SH-SY5Y (cell line): ENCODE measurements around the gene ADAMTSL1.
A peak's percentile ranks its signal among the peaks of the same experiment; 100 is the strongest.

Experiments used
- GATA2 ChIP-seq: IDR thresholded peaks from 2 replicates; pipeline ENCODE4 v1.6.1; 2011; ENCODE audit warnings: mild to moderate bottlenecking, low read depth, low read length
- GATA3 ChIP-seq: IDR thresholded peaks from 2 replicates; pipeline ENCODE4 v1.6.1; 2011; ENCODE audit warnings: low read depth, mild to moderate bottlenecking, low read length, moderate library complexity

DNA sequence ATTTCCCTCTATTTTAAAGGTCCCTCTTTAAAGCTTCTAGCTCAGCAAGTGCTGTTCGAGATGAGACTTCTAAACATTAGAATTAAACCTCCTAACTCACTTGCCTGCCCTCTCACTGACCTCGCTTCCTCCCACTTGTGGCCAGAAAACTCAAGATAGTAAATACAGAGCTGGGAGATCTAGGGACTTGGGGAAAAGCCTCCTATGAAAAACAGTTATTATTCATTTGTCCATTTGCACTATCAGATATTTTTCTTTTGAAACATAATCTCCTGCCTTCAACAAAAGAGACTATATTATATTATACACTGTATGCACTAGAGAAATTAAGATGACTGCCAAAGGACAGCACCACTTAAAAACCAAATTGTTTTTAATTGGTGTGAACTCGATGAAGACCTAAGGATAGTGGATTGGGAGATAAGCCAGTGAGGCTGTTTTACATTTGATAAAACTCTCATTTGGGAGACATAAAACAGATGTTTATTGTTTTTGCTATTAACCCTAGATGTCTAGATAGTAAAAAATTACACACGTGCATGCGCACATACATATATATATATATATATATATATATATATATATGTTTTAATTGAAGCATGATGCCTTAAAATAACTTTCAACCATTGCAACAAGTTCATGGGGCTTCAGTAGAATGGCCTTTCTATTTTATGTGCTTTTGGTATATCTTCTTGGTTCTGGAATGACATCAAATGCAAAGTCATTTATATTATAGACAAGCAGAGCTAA is 229.4 kb downstream of the ADAMTSL1 start:
- TF ChIP-seq GATA3 (peak; percentile 64), GATA2 (peak; percentile 24; the same call in 1 of the 2 replicates)
